ENCODE results near the gene HAGHL. TPM values are rescaled to one million over a fixed set of nuclear protein-coding genes. Genes with fewer than 3 reads are reported as not detected.
A peak's percentile ranks its signal among the peaks of the same experiment; 100 is the strongest.
"Not testable (repeated sequence)": the region's sequence is repeated elsewhere in the genome, so short reads cannot be mapped to it uniquely, and the experiment has no call there.

HAGHL gene
- polyA plus RNA-seq, 1 donor, result 3.0 TPM

DNA sequence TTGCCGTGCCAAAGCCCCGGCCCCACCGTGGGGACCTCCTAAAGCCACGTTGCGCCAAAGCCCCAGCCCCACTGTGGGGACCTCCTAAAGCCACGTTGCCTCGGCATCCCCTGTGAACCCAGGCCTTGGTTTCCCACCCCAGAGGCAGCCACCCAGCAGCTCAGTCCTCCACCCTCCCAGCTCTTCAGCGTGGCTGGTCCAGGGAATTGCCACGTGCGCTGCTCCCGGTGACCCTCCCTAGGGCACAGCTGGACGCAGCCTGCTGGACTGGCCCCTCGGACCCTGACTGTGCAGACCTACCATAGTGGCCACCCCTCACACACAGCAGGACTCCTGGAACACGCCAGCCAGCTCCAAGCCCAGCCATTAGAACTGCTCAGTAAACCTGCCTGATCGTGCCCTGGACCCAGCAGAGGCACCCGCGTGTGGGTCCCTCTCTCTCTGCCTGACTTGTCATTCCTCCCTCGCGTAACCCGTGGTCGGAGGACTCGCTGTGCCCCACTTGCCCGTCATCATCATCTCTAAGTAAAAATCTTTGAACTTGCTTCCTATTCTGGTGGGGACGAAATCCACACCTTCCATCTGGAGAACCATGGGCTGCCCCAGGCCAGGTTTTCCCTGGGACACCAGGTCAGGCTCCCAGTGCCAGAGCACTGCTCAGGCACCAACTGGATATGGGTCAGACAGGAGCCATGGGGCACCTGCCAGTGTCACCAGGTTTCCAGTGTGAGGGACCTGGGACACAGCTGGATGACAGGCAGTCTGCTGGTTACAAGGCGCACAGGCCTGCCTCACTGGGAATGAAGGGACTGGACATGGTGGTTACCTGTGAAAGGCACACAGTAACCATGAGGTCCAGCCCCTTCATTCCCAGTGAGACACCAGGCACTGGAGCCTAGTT, 8.3 kb downstream of the HAGHL start:
- no peak for DNase-seq

DNA sequence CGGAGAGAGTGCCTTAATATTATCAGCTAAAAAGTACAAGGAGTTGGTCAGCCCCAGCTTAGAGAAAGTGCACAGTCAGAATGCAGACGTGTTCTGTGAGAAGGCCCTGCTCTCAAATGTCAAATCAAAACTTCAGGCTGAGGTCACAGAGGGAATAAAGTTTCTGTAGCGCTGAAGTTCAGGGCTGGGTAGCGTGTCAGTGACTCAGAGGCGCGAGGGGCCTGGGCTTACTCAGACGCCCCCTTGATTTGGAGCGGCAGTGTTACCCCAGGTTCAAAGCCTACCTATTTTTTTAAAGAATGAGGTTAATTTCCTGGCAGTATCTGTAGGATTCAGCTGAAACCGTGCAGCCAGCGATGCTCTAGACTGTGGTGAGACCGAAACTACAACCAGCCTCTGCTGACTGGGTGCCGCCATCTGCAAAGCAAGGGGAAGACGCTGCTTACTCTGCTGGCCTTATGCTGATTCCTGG, 9.1 kb downstream of the HAGHL start:
- no peak for DNase-seq

DNA sequence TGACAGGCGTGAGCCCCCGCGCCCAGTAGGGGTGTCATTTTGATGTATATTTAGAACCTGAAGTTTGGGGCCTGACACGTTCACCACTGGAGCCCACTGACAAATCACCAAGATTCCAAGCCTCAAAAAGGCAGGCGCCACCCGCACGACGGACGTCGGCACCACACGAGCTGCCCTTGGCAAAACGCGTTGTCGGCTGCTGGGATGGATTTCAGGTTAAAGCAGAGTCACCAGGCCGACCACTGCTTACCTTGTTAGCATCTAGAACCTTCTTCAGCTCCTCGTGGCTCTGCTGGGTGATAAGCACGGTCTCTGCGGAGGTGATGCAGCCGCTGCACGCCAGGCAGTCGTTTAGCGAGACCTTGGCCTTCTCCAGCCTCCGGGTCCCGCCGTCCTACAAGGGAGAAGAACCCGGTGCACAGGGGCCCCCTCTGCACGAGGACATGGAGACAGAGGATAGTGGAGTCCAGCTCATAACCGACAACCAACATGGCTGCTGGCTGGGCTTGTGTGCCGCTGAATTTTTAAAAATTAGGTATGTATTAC, 10.1 kb downstream of the HAGHL start:
- DNase-seq, result no peak

DNA sequence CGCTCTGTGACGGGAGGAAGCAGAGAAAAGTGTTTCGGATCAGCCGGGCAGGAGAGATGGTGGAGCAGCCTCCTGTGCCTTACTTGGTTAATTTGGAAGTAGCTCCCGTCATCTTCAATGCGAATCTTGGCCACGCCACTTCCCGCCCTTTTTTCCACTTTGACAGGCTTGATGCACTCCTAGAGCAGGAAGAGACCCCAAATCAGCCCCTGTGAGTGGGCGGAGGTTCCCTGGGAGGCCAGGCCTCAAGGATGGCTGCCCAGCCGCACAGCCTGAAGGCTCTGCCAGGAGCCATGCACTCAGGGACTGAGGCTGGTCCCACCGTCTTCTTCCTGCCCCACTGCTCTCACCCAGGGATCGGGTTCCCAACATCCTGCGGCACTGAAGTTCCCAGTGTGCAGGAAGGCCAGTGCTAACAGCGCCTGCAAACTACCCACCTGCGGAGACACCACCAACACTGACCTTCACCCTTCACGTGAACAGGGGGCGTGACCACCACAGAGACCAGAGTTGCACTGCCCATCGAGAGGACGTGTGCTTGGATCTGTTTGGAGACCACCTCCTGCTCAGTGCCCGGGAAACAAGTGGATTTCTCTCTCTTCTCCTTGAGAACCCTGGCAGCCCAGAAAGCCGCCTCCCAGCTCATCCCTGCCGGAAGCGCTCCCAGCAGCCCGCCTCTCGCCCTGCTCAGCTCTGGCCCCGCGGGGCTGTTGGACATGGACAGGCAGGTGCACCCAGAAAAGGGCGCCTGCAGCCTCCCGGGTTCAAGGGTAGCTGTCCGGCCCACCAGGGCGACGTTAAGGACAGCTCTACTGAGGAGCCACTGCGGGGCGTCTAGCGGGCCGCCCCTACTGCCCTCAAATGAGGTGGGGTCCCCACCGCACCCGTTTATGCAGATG, 12.9 kb downstream of the HAGHL start:
- no peak for DNase-seq

DNA sequence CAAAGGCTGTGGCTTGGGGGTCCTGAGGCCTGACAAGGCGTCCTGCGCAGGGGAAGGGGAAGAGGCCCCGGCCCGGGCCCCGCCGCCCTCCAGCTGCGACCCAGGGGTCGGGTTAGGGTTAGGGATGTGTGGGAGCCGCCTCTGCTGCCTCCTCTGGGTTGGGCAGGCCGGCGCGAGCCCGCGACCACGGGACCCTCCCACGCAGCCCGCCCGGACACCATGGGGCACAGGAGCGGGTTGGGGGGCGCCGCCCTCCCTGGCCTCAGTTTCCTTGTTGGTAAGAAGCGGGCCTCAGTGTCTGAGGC, 13.5 kb downstream of the HAGHL start:
- no peak for DNase-seq

DNA sequence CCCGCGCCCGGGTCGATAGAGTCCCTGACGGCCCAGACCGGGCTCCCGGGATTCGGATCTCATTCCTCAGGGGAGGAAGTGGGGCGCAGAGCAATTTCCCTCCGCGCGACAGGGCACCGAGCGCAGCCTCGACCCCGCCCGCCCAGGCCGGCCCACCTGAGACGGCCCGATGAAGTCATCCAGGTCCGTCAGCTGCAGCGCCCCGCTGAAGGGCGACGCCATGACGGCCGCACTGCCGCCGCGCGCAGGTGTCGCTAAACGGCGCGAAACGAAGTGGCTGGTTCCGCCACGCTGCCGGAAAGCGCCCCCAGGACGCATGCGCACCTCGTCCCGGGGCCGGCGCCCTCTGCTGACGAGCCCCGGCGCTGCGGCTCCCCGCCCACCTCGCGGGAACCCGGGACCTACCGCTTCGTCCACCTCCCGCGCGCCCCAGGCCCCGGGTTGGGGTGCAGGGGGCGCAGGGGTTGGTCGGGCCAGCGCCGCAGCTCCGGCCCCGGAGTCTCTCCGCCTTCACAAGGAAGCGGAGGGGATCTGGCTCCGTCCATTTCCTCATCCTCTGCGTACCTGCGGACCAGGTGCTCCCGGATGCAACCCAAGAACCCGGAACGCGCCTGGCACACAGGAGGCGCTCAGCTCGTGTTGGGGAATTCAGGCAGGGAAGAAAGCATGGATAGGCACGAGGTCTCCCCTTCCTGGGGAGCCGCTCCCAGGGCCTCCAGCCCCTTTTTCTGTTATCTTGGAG, 14.0 kb downstream of the HAGHL start, which contains the start of gene CIAO3:
Gene CIAO3, minus strand, starts transcription at position 234 of the 742 bp plus-strand sequence. Its CDS starts 12 bp downstream, at position 222.
- DNase-seq, result peak; percentile 92

DNA sequence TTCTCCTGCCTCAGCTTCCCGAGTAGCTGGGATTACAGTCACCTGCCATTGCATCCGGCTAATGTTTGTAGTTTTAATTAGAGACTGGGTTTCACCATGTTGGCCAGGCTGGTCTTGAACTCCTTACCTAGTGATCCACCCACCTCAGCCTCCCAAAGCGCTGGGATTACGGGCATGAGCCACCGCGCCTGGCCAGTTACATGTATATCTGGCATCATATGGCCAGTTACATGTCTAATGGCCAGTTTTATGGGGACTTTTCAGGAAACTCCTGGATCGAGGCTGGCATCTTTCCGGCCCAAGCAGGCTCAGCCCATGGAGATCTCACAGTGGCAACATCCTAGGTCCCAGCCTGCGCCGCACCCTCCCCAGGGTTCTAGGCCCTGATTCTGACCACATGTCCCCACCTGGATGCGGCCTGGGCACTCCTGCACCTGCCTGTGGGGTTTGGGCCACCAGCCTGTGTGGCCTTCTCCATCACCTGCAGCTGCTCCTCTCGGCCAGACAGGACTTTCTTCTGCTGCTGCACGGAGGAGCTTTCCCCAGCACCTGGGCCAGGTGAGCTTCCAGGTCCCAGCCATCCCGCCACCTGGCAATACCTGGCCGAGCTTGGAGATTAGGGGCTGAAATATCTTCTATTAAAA, 15.2 kb downstream of the HAGHL start:
- DNase-seq, result no peak

DNA sequence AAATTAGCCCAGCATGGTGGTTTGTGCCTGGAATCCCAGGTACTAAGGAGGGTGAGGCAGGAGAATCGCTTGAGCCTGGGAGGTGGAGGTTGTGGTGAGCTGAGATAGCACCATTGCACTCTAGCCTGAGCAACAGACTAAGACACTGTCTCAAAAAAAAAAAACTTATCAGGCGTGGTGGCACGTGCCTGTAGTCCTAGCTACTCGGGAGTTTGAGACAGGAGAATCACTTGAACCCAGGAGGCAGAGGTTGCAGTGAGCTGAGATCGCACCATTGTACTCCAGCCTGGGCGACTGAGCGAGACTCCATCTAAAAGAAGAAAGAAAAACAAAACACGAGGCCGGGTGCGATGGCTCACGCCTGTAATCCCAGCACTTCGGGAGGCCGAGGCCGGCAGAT, 16.0 kb downstream of the HAGHL start:
- DNase-seq, result not testable (repeated sequence)

DNA sequence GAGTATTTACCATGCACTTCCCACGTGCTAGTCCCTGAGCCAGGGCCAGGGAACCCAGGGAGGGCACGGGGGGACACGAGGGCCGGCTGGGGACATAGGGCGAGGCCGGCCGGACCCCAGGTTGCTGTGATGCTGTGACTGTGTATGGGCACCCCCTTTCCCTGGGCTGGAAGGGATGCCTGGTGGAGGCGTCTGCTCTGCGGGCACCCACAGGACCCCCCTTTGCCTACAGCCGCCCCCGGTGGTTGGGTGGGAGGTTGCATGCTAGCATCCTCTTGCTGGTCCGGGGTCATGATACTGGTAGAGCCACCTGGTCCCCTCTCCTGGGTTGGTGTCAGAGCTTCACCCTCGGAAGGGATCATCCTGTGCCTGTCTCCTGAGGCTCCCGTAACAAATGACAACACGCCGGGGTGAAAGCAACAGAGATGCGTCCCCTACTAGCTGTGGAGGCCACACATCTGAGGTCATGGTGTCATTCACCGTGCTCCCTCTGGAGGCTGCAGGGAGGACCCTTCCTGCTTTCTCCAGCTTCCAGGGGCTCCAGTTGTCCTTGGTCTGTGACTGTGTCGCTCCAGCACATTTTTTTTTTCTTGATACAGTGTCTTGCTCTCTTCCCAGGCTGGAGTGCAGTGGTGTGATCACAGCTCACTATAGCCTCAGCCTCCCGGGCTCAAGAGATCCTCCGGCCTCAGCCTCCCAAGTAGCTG, 17.0 kb downstream of the HAGHL start:
- DNase-seq, result no peak

DNA sequence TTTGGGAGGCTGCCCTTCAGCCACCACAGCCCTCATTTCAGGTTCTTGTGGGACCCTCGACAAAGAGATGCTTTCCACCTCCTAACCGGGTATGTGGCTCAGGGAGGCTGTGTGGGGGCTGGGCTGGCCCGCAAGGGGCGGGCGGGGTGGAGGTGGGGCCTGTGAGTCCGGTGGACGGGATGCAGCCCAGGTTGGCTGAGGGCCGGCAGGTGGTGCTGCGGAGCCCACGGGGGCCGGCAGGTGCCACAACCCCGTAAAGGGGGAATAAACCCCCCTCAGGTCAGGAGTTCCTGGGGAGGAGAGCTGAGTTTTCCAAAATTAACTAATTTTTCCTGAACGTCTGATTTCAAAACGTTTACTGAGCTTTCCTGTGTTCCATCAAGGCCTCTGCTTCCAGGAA, 18.8 kb downstream of the HAGHL start:
- no peak for DNase-seq

DNA sequence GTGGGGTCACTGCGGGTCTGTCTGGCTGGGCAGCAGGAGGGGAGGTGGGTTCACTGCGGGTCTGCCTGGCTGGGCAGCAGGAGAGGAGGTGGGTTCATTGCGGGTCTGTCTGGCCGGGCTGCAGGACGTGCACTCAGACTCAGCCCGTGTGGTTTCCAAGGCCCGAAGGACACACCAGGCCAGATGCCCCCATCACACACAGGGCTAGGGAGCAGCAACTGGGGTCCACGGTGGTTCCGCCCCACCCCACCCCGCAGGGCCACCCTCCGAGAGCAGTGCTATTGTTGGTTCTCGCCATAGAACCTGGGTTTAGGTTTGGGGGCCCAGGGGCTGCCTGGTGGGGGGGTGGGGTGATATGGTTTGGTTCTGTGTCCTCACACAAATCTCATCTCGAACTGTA, 19.7 kb downstream of the HAGHL start:
- no peak for DNase-seq

DNA sequence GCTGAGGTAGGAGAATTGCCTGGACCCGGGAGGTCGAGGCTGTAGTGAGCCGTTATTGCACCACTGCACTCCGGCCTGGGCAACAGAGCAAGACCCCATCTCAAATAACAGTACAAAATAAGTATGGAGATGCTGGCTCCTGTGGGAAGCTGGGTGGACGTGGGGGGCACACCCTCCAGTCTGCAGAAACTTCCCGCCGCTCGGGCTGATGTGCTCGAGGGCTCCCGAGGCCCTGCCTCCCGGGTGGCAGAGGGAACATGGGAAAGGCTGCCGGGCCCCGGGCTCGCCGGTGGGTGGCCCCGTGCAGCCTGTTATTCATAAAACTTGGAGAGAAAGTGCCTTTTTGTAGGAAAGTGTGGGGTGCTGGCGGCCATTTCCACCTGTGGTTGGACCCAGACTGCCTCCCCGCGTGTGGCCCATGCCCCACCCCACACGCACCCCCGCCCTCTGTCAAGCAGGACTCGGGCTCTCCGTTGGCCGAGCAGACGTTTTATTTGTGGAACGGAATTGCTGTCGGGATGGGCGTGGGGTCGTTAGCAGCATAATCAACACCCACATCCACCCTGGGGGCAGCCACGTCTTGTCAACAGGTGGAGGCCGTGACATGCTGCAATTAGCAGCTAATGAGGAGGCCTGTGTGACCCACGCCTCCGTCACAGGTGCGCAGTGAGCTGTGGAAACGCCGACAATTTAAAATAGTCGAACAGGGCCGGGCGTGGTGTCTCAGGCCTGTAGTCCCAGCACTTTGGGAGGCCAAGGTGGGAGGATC, 21.3 kb downstream of the HAGHL start:
- no peak for DNase-seq

DNA sequence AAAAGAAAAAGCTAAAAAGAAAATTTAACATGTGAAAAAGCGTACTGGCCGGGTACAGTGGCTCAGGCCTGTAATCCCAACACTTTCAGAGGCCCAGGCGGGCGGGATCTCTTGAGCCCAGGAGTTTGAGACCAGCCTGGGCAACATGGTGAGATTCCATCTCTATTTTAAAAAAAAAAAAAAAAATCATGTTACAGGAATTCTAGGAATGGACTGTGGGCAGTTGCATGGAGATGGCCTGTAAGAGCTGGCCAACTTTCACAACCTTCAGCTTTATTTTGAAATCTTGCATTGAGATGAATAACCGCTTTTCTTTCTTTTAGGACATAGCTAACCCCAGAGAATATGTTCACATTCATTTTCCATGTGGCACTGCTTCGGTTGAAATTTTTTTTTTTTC, 22.1 kb downstream of the HAGHL start:
- no peak for DNase-seq

DNA sequence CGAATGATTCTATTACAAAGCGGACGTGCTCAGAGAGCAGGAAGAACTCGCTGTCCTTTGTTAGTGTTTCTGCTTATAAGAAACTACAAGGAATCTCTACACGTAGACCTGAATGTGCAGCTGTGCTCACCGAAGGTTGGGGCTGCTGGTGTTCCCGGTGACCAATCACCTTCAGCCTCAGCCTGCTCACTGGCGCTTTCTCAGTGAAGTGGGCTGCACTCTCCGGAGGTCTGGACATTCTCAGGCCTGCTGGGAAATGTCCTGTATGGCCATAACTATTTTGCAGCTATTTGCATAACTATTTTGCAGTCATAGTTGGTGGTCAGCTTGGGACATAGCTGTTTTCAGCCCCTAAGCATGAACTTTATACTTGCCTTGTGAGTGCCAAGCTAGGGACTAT, 23.6 kb downstream of the HAGHL start:
- no peak for DNase-seq

DNA sequence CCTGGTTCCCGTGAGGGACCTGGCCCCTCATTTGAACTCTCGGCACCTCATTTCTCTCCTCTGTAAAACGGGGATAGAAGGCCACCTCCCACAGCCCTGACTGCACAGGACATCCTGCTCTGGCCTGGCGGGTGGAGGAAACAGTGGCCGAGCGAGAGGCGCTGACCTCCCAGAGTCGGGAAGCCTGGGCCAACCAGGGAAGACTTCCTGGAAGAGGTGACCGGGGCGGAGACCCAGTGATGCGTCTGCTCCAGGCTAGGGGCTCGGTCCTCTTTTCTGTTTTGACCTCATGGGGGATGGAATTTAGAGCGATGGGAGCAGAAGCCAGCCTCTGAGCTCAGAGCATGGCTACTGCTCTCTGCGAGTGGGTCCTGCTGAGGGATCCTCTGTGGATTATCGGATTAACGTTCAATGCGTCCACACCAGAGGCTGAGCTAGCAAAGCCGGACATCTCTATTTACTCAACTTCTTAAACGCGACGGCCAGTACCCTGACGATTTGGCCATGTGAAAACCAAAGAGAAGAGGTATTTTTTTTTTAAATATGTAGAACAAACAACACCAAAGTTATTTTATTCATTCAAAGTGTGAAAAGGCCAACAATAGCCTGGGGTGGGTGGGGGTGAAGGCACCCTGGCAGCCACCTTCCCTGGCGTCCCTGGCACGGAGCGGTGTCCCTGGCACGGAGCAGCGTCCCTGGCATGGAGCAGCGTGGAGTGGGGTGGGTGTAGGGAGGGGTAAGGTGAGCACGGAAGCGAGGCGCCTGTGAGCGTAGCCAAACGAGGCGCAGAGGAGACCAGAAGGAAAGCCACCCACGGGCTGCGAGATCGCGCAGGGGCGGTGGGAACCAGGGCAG, 24.5 kb downstream of the HAGHL start:
- no peak for DNase-seq

DNA sequence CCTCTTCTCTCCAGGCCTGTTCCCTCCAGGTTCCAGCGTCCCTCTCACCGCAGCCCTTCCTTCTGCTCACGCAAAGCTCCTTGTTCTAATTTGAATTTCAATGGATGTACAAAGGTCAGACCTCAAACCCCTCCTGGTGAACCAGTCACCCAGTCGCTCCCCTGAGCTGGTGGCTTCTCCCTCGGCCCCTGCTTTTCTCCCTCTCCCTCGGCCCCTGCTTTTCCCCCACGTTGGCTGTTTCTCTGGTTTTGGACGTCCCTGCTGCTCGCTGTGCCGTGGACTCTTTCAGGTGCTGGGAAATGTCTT, 25.1 kb downstream of the HAGHL start:
- no peak for DNase-seq

DNA sequence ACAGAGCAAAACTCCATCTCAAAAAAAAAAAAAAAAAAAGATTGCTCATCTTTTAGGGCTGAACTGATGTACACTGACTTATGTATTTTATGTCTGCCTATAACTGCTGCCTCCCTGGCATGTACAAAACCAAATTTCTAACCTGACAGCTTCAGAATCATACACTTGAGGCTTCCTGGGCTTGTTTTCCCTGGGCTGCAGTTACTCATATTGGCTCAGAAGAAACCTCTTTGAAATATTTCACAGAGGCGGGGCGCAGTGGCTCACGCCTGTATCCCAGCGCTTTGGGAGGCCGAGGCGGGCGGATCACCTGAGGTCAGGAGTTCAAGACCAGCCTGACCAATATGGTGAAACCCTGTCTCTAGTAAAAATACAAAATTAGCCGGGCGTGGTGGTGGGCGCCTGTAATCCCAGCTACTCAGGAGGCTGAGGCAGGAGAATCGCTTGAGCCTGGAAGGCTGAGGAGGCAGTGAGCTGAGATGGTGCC, 27.3 kb downstream of the HAGHL start:
- not testable (repeated sequence) for DNase-seq

DNA sequence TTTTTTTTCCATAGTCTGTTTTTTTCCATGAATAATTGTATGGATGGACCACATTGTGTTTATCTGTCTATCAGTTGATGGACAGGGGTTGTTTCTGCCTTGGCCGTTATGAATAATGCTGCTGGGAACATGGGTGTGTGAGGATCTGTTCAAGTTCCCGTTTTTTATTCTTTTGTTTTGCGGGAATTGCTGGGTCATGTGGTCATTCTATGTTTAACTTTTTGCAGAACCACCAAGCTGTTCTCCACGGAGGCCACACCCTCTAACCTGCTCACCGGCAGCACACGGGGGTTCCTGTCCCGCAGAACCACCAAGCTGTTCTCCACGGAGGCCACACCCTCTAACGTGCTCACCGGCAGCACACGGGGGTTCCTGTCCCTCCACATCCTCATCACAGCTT, 27.8 kb downstream of the HAGHL start:
- DNase-seq, result no peak

DNA sequence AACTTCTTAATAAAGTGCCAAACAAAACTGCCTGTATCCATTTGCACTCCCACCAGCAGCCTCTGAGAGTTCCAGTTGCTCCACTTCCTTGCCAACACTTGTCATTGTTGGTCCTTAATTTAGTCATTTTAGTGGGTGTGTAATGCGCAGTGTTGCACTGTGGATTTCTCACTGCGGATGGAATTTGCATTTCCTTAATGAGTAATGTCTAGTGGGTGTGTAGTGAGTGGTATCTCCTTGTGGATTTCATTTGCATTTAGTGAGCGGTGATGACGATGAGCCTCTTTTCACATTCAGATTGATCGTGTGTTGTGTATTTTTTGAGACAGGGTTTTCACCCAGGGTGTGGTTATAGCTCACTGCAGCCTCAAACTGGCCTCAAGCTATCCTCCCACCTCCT, 29.5 kb downstream of the HAGHL start:
- no peak for DNase-seq

Measured in hindlimb muscle (tissue), 1 donor.